Esophagus (tissue), 2 donors: ENCODE results near the gene ST6GAL1. TPM values are rescaled to one million over a fixed set of nuclear protein-coding genes. Genes with fewer than 3 reads are reported as not detected.

Experiments used
- H3K27ac ChIP-seq, 2 donors: one replicate each; pipeline ENCODE4 v1.5.1; 2013; ENCODE audit warnings: low read depth in 2 of 2, mild to moderate bottlenecking in 2 of 2, inconsistent platforms in 1 of 2, low read length in 1 of 2, moderate library complexity in 1 of 2
- H3K27me3 ChIP-seq, 2 donors: one replicate each; pipeline ENCODE4 v1.6.1; 2013; ENCODE audit warnings: low read length in 2 of 2, control low read depth in 1 of 2, mild to moderate bottlenecking in 1 of 2; ENCODE audit not compliant: insufficient read depth in 2 of 2, control insufficient read depth in 1 of 2
- H3K36me3 ChIP-seq, 2 donors: one replicate each; pipeline ENCODE4 v1.6.1; 2013; ENCODE audit warnings: low read length in 1 of 2; ENCODE audit not compliant: control insufficient read depth in 2 of 2, insufficient read depth in 2 of 2
- H3K4me1 ChIP-seq, 2 donors: one replicate each; pipeline ENCODE4 v1.6.1; 2013; ENCODE audit warnings: low read length in 1 of 2; ENCODE audit not compliant: control insufficient read depth in 2 of 2, insufficient read depth in 2 of 2
- H3K4me3 ChIP-seq, 2 donors: one replicate each; pipeline ENCODE4 v1.5.1; 2013; ENCODE audit warnings: low read length in 2 of 2, mild to moderate bottlenecking in 2 of 2, low read depth in 1 of 2, moderate library complexity in 1 of 2
- H3K9me3 ChIP-seq, 2 donors: one replicate each; pipeline ENCODE4 v1.6.1; 2013; ENCODE audit warnings: mild to moderate bottlenecking in 2 of 2, low read depth in 1 of 2, low read length in 1 of 2, moderate library complexity in 1 of 2; ENCODE audit not compliant: control insufficient read depth in 2 of 2, insufficient read depth in 1 of 2
- WGBS, 2 donors: extraction: QIAGEN DNeasy Blood & Tissue Kit; methylation state at CpG; one replicate each; pipeline ENCODE4 v1.1.7; 2013; 5-methylcytosine and 5-hydroxymethylcytosine counted together
- polyA plus RNA-seq, 2 donors: library from polyadenylated mRNA; stranded (reverse); fragments of 200-250 nt; gene quantifications; one replicate each; pipeline ENCODE4 v1.2.3, GENCODE V29; 2013
- donor health status: healthy with polysubstance abuse.
- donor health status: Bipolar disorder and iron deficiency.

The ST6GAL1 gene
- polyA plus RNA-seq, 2 donors = 2.0 to 3.0 TPM

GRCh38 chr3:186909078-186909853, 21.1 kb upstream of the ST6GAL1 start:
- Histone ChIP-seq H3K36me3 (no peaks in the 10 kb centered on the region), H3K4me1 (no peaks in the 10 kb centered on the region), H3K27me3 (peaks cover 0 to 2% of the 10 kb centered on the region in 2 donors), H3K4me3 (no peak overlapping the region), H3K9me3 (no peaks in the 10 kb centered on the region), H3K27ac (no peak overlapping the region)
- WGBS, 2 donors = 61 to 62% methylated on average over 17 of the region's 17 CpGs

DNA sequence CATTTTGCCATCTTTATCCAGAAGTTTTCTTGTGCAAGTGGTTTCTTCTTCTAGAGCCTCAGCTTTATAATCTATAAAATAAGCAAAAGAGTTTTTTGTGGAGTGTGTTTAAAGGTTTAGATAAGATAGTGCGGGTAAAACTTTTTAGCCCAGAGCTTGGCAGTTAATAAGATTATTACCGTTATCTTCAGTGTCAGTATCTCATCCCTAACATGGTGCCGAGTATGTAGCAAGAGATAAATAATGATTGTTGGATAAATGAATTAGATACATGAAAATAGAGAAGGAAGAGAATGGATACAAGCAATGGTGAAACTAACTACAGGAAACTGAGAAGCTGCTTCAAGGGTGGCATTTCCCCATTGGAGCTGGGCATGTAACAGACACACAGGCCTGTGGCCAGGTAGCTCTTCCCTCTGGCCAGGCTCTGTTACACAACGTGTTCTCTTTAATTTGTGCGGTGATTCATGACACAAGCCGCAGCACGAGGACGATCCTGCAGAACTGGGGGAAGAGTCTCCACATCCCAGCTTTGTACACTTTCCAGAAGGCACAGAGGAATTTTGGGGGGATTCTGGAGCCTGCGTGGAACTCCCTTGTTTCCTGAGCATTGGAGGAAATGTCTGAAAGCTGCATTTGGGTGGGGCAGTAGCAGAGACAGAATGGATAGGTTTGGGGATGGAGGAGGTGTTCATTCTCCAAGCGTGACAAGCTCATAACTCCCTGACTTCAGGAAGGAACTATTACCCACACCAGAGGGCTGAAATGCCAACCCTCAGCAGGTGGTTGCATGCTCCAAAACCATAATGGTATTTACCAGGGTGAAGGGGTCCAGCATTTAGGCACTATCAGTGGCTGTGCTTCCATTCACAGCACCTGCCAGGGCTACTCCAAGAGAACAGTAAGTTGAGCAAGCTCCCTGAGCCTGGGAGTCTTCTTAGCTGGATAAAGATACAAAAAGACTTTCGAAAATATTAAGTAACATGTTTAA, 14.2 kb upstream of the ST6GAL1 start:
- H3K27me3 ChIP-seq = peaks cover 0 to 2% of the 10 kb centered on the region in 2 donors
- H3K4me3 ChIP-seq = no peak overlapping the region
- H3K9me3 ChIP-seq = no peaks in the 10 kb centered on the region
- H3K36me3 ChIP-seq = no peaks in the 10 kb centered on the region
- no peak overlapping the region for H3K27ac ChIP-seq
- no peaks in the 10 kb centered on the region for H3K4me1 ChIP-seq
- 42 to 46% methylated on average over 11 of the region's 11 CpGs for WGBS, 2 donors

DNA sequence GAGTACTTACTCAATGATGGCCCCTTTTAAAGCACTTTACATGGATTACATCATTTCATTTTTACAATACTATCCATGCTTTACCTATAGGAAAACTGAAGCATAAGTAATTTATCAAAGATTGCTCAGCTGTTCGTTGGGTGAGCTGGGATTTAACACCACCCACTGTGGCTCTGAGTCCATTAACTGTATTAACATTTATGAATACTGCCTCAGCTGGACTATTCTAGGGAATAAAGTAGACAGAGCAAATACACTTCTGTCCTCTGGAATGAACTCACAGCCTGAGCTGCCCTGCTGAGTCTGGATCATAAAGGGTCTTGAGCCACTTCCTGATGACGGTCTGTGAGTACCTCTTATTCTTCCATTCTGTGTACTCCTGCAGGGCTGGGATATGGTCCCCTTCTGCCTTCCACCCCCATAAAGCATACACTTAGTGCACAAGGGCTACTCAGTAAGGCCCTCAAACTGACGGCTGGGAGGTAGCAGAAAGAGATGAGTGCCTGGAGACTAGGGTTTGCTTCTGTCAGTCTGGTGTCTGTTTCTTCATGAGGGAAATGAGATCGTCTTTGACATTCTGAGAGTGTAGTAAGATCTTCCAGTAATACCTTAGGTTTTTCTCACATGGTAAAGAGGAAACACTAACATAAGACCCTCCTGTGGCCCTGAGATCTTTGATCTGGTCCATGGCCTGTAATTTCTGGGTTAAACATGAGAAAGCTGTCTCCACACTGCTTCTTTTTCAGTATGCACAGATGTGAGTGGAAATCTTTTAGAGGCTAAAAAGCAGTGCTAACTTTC, 12.6 kb upstream of the ST6GAL1 start:
- Histone ChIP-seq H3K36me3 (no peaks in the 10 kb centered on the region), H3K4me3 (no peak overlapping the region), H3K27me3 (peaks cover 0 to 2% of the 10 kb centered on the region in 2 donors), H3K4me1 (no peaks in the 10 kb centered on the region), H3K27ac (no peak overlapping the region), H3K9me3 (no peaks in the 10 kb centered on the region)
- WGBS, 2 donors = 78 to 81% methylated on average over 4 of the region's 4 CpGs

- Histone ChIP-seq H3K27me3 (peaks cover 0 to 2% of the 10 kb centered on the region in 2 donors), H3K4me1 (no peaks in the 10 kb centered on the region), H3K27ac (no peak overlapping the region), H3K36me3 (no peaks in the 10 kb centered on the region), H3K9me3 (no peaks in the 10 kb centered on the region), H3K4me3 (no peak overlapping the region)
- WGBS, 2 donors = 55 to 60% methylated on average over 4 of the region's 4 CpGs
Observed at GRCh38 chr3:186920301-186920700, 10.0 kb upstream of the ST6GAL1 start.

- WGBS, 2 donors = 66 to 69% methylated on average over 1 of the region's 1 CpG
- Histone ChIP-seq H3K4me3 (no peak overlapping the region), H3K27ac (no peak overlapping the region), H3K9me3 (no peaks in the 10 kb centered on the region), H3K36me3 (no peaks in the 10 kb centered on the region), H3K4me1 (no peaks in the 10 kb centered on the region), H3K27me3 (peaks cover 0 to 2% of the 10 kb centered on the region in 2 donors)
Observed at GRCh38 chr3:186920796-186921195, 9.5 kb upstream of the ST6GAL1 start.

GRCh38 chr3:186921578-186921977, 8.7 kb upstream of the ST6GAL1 start:
- H3K27ac ChIP-seq = no peak overlapping the region
- peaks cover 0 to 2% of the 10 kb centered on the region in 2 donors for H3K27me3 ChIP-seq
- no peaks in the 10 kb centered on the region for H3K9me3 ChIP-seq
- no peaks in the 10 kb centered on the region for H3K36me3 ChIP-seq
- 74 to 81% methylated on average over 3 of the region's 3 CpGs for WGBS, 2 donors
- H3K4me3 ChIP-seq = no peak overlapping the region
- H3K4me1 ChIP-seq = no peaks in the 10 kb centered on the region

GRCh38 chr3:186922224-186922623, 8.1 kb upstream of the ST6GAL1 start:
- Histone ChIP-seq H3K4me3 (no peak overlapping the region), H3K36me3 (no peaks in the 10 kb centered on the region), H3K9me3 (no peaks in the 10 kb centered on the region), H3K4me1 (no peaks in the 10 kb centered on the region), H3K27me3 (peaks cover 0 to 2% of the 10 kb centered on the region in 2 donors), H3K27ac (no peak overlapping the region)
- WGBS, 2 donors = 94% methylated on average over 9 of the region's 9 CpGs

GRCh38 chr3:186922790-186923189, 7.5 kb upstream of the ST6GAL1 start:
- Histone ChIP-seq H3K27me3 (no peaks in the 10 kb centered on the region), H3K4me1 (no peaks in the 10 kb centered on the region), H3K36me3 (no peaks in the 10 kb centered on the region), H3K27ac (no peak overlapping the region), H3K9me3 (no peaks in the 10 kb centered on the region), H3K4me3 (no peak overlapping the region)
- 55 to 65% methylated on average over 5 of the region's 5 CpGs for WGBS, 2 donors

DNA sequence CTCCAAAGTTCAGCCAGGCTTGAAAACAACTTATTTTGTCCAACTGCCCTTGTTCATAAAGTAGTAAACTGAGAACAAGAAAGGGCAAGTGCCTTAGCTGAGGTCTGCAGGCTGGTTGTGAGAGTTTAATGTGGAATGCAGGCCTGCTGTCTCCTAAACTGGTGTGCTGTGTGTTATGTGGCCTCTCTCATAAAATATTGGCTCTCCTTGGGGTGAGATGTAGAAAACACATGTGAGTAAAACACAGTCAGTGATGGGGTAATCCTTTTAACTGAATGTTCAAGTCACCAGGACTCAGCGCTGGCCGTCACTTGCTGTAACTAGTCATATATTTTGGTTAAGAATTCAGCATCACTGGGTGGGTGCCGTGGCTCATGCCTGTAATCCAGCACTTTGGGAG, 7.1 kb upstream of the ST6GAL1 start:
- Histone ChIP-seq H3K4me1 (no peaks in the 10 kb centered on the region), H3K27me3 (no peaks in the 10 kb centered on the region), H3K9me3 (no peaks in the 10 kb centered on the region), H3K36me3 (no peaks in the 10 kb centered on the region), H3K4me3 (no peak overlapping the region), H3K27ac (no peak overlapping the region)
- 84 to 92% methylated on average over 3 of the region's 3 CpGs for WGBS, 2 donors
